ENCODE data around the gene BIRC5.

BIRC5 gene

DNA sequence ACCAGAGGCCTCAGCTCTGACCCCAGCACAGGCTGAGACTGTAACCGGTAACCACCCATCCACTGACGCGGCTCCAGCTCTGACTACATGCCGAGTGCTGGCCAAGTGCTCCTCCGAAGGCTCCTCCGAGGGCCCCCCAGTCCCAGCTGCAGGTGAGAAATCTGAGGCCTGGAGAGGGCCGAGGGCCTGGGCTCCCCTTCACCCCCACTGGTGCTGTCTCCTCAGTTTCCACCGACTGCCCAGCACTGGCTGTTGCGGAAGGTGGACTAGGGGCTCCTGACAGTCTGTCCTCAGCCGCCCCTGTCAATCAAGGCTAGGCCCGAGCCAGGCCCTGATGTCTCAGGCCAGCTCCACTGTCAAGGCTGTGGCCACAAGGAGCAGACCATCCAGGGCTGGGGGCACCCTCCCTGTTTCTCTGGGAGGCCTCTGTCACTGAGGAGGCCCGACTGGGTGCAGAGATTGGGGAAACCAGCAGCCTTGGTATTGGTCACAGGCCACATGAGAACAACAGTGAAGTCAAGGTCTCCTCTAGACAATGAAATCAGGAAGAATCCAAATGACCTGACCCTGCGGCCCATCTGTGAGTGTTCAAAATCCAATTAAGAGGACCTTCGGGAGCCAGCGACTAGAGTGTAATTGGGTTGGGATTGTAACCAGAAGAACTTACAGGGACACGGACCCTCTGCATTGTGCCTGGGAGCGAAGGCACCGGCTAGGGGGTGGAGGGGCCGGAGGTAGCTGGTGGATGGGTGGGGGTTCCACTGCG is 22.5 kb downstream of the BIRC5 start:
- Histone ChIP-seq H3K36me3 (ENCODE audit: control insufficient read depth, insufficient read depth, low read length, severe bottlenecking) (no peaks in the 10 kb centered on the region), H3K4me3 (ENCODE audit: low read length) (no peak overlapping the region), H3K9ac (ENCODE audit: low read length) (no peak overlapping the region), H3K9me3 (ENCODE audit: control insufficient read depth, low read length) (no peaks in the 10 kb centered on the region), H3K27me3 (replicated peaks; ENCODE audit: control insufficient read depth, insufficient read depth, low read length) (peaks cover 16% of the 10 kb centered on the region), H3K4me1 (ENCODE audit: control insufficient read depth, insufficient read depth, low read length) (no peaks in the 10 kb centered on the region)
- no peak for DNase-seq (ENCODE audit: low read depth)

- H3K4me3 ChIP-seq (ENCODE audit: low read length): no peak overlapping the region
- DNase-seq (ENCODE audit: low read depth): no peak
- no peaks in the 10 kb centered on the region for H3K36me3 ChIP-seq (ENCODE audit: control insufficient read depth, insufficient read depth, low read length, severe bottlenecking)
- H3K4me1 ChIP-seq (ENCODE audit: control insufficient read depth, insufficient read depth, low read length): no peaks in the 10 kb centered on the region
- peaks cover 12% of the 10 kb centered on the region for H3K27me3 ChIP-seq (replicated peaks; ENCODE audit: control insufficient read depth, insufficient read depth, low read length)
- no peak overlapping the region for H3K9ac ChIP-seq (ENCODE audit: low read length)
- no peaks in the 10 kb centered on the region for H3K9me3 ChIP-seq (ENCODE audit: control insufficient read depth, low read length)
These were observed 23.5 kb downstream of the BIRC5 start for GRCh38 chr17:78237401-78238012.

DNA sequence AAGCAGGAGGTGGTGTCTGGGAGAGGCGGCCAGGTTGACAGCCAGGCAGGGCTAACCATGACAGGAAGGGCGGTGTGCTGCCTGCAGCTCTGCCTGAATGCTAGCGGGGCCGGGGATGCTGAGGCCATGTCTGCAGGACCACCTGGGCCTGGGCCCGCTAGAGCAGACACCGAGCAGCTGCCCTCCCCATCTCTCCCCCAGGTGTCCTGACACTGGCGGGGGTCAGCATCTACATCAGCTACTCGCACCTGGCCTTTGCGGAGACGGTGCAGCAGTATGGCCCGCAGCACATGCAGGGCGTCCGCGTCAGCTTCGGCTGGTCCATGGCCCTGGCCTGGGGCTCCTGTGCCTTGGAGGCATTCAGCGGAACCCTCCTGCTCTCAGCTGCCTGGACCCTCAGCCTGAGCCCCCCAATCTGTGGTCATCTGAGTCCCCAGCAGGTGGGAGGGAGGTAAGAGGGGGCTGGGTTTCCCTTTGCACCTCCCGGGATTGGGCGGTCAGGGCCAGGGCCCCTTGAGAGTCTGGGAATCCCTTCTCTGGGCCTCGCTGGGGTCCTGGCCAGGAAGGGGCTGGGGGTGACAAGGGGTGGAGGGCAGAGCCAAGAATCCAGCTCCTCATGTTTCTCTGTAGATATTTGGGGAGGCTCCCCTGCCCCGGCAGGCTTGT is 24.9 kb downstream of the BIRC5 start:
- no peak overlapping the region for H3K4me3 ChIP-seq (ENCODE audit: low read length)
- no peaks in the 10 kb centered on the region for H3K36me3 ChIP-seq (ENCODE audit: control insufficient read depth, insufficient read depth, low read length, severe bottlenecking)
- no peaks in the 10 kb centered on the region for H3K4me1 ChIP-seq (ENCODE audit: control insufficient read depth, insufficient read depth, low read length)
- H3K27me3 ChIP-seq (replicated peaks; ENCODE audit: control insufficient read depth, insufficient read depth, low read length): peaks cover 6% of the 10 kb centered on the region
- no peak for DNase-seq (ENCODE audit: low read depth)
- no peak overlapping the region for H3K9ac ChIP-seq (ENCODE audit: low read length)
- H3K9me3 ChIP-seq (ENCODE audit: control insufficient read depth, low read length): no peaks in the 10 kb centered on the region

DNA sequence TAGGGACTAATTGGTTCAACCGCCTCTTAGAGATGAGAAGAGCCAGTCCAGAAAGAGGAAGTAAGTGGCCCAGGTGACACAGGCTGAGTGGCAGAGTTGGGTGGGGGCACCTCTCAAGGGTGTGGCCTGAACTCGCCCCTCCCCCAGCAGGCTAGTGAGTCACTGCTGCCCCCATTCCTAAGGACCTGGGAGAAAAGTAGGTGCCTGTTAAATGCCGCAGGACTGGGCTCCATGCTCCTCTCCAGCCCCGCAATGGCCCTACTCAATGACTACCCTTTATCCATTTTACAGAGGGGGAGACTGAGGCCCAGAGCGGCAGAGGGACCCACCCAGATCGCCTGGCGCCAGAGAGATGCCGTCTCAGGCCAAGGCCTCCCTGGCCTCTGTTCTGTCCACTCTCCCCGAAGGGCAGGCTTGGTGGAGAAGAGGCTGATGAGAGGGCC is 25.5 kb downstream of the BIRC5 start:
- H3K9ac ChIP-seq (ENCODE audit: low read length): no peak overlapping the region
- DNase-seq (ENCODE audit: low read depth): no peak
- no peak overlapping the region for H3K4me3 ChIP-seq (ENCODE audit: low read length)

GRCh38 chr17:78240012-78240655 is 26.1 kb downstream of the BIRC5 start:
- no peak for DNase-seq (ENCODE audit: low read depth)
- Histone ChIP-seq H3K9ac (ENCODE audit: low read length) (no peak overlapping the region), H3K36me3 (ENCODE audit: control insufficient read depth, insufficient read depth, low read length, severe bottlenecking) (no peaks in the 10 kb centered on the region), H3K4me3 (ENCODE audit: low read length) (no peak overlapping the region), H3K9me3 (ENCODE audit: control insufficient read depth, low read length) (no peaks in the 10 kb centered on the region), H3K27me3 (replicated peaks; ENCODE audit: control insufficient read depth, insufficient read depth, low read length) (peaks cover 6% of the 10 kb centered on the region), H3K4me1 (ENCODE audit: control insufficient read depth, insufficient read depth, low read length) (no peaks in the 10 kb centered on the region)

More for the DNA sequence above, 25.5 kb downstream of the BIRC5 start:
- no peaks in the 10 kb centered on the region for H3K9me3 ChIP-seq (ENCODE audit: control insufficient read depth, low read length)
- peaks cover 6% of the 10 kb centered on the region for H3K27me3 ChIP-seq (replicated peaks; ENCODE audit: control insufficient read depth, insufficient read depth, low read length)
- no peaks in the 10 kb centered on the region for H3K36me3 ChIP-seq (ENCODE audit: control insufficient read depth, insufficient read depth, low read length, severe bottlenecking)
- H3K4me1 ChIP-seq (ENCODE audit: control insufficient read depth, insufficient read depth, low read length): no peaks in the 10 kb centered on the region

DNA sequence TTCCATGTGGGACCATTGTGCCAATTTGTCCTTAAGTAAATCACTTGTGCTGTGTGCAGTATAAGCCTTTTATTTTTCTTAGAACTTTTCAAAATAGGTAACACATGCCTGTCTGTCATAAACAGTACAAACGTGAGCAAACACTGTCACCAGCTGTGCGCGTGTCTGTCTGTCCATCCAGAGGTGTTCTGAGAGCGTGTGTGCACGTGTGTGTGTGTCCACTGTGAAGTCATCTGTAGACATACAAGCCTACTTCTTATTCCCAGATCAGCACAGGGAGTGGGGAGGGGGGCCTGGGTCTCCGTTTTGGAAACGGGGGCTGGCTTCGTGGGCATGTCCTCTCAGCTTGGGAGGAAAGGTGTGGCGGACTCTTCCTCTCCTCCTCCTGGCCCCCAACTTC is 26.8 kb downstream of the BIRC5 start:
- Histone ChIP-seq H3K4me1 (ENCODE audit: control insufficient read depth, insufficient read depth, low read length) (no peaks in the 10 kb centered on the region), H3K27me3 (replicated peaks; ENCODE audit: control insufficient read depth, insufficient read depth, low read length) (peaks cover 6% of the 10 kb centered on the region), H3K4me3 (ENCODE audit: low read length) (no peak overlapping the region), H3K9ac (ENCODE audit: low read length) (no peak overlapping the region), H3K9me3 (ENCODE audit: control insufficient read depth, low read length) (no peaks in the 10 kb centered on the region), H3K36me3 (ENCODE audit: control insufficient read depth, insufficient read depth, low read length, severe bottlenecking) (no peaks in the 10 kb centered on the region)
- no peak for DNase-seq (ENCODE audit: low read depth)

- no peak for DNase-seq (ENCODE audit: low read depth)
- no peak overlapping the region for H3K9ac ChIP-seq (ENCODE audit: low read length)
These were observed 27.4 kb downstream of the BIRC5 start for GRCh38 chr17:78241277-78242023.

DNA sequence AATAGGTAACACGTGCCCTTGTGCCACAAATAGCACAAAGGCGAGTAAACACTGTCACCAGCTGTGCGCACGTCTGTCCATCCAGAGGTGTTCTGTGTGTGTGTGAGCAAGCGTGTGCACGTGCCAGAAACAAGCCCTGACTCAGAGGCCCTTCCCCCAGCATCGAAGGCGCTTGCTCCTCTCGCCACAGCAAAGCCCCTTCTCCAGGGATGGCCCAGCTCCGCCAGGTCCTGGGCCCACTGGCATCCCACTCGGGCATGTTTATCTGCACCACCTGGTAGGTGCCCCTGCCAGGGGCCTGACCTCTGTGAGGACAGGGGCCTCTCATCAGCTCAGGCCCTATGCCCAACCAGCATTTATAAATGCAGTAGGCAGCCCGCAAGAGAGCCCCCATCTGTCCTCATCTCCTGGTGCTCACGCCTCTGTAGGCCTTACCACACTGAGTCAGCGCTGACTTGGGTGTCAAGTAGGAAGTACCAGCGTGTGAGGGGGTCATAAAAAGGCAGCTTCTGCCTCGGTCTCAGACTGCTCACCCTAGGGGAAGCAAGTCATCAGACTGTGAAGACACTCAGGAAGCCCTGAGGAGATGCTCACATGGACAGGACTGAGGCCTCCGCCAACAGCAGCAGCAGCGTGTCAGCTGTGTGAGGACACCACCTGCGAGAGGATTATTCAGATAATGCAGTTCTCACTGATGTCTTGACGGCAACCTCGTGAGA is 28.1 kb downstream of the BIRC5 start:
- no peak overlapping the region for H3K9ac ChIP-seq (ENCODE audit: low read length)
- H3K27me3 ChIP-seq (replicated peaks; ENCODE audit: control insufficient read depth, insufficient read depth, low read length): peaks cover 6% of the 10 kb centered on the region
- no peak for DNase-seq (ENCODE audit: low read depth)

More at GRCh38 chr17:78241277-78242023, 27.4 kb downstream of the BIRC5 start:
- H3K4me1 ChIP-seq (ENCODE audit: control insufficient read depth, insufficient read depth, low read length): no peaks in the 10 kb centered on the region
- peaks cover 6% of the 10 kb centered on the region for H3K27me3 ChIP-seq (replicated peaks; ENCODE audit: control insufficient read depth, insufficient read depth, low read length)
- H3K36me3 ChIP-seq (ENCODE audit: control insufficient read depth, insufficient read depth, low read length, severe bottlenecking): no peaks in the 10 kb centered on the region
- H3K4me3 ChIP-seq (ENCODE audit: low read length): no peak overlapping the region
- H3K9me3 ChIP-seq (ENCODE audit: control insufficient read depth, low read length): no peaks in the 10 kb centered on the region

GRCh38 chr17:78247304-78247703 is 33.3 kb downstream of the BIRC5 start:
- DNase-seq (ENCODE audit: low read depth): no peak
- Histone ChIP-seq H3K9ac (ENCODE audit: low read length) (no peak overlapping the region), H3K27me3 (replicated peaks; ENCODE audit: control insufficient read depth, insufficient read depth, low read length) (peaks cover 18% of the 10 kb centered on the region), H3K9me3 (ENCODE audit: control insufficient read depth, low read length) (no peaks in the 10 kb centered on the region), H3K4me1 (ENCODE audit: control insufficient read depth, insufficient read depth, low read length) (no peaks in the 10 kb centered on the region), H3K4me3 (ENCODE audit: low read length) (no peak overlapping the region), H3K36me3 (ENCODE audit: control insufficient read depth, insufficient read depth, low read length, severe bottlenecking) (no peaks in the 10 kb centered on the region)

More for the DNA sequence above, 28.1 kb downstream of the BIRC5 start:
- no peaks in the 10 kb centered on the region for H3K9me3 ChIP-seq (ENCODE audit: control insufficient read depth, low read length)
- H3K36me3 ChIP-seq (ENCODE audit: control insufficient read depth, insufficient read depth, low read length, severe bottlenecking): no peaks in the 10 kb centered on the region
- H3K4me1 ChIP-seq (ENCODE audit: control insufficient read depth, insufficient read depth, low read length): no peaks in the 10 kb centered on the region
- no peak overlapping the region for H3K4me3 ChIP-seq (ENCODE audit: low read length)

All from adipocyte (in vitro differentiated cells).